ENCODE data around the gene ZNF462. TPM values are rescaled to one million over a fixed set of nuclear protein-coding genes. Genes with fewer than 3 reads are reported as not detected.

ZNF462 gene
- total and polyA plus RNA-seq, 2 of the 4 experiments (the other 2 are of a cell fraction), result 6.1 to 18.8 TPM

DNA sequence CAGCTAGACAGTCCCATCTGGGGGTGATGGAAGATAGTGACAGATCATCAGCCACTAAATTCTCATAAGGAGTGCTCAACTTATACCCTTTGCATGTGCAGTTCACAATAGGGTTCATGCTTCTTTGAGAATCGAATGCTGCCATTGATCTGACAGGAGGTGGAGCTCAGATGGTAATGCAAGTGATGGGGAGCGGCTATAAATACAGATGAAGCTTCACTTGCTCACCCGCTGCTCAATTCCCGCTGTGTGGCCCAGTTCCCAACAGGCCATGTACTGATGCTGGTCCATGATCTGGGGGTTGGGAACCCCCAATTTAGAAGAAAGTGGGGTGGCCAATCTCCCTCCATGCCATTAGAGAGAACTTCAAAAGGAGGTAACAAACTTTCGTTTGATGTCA lies 44.9 kb upstream of the ZNF462 start:
- Histone ChIP-seq H4K8ac (ENCODE audit: low read depth in 2 of 2, low read length in 2 of 2) (no peak overlapping the region), H3K4me1 (ENCODE audit: control insufficient read depth, insufficient read depth, low read length) (no peaks in the 10 kb centered on the region), H2AK9ac (replicated peaks; ENCODE audit: low read depth, low read length, poor library complexity) (no peak overlapping the region), H2AK5ac (ENCODE audit: low read depth, low read length) (no peak overlapping the region), H3K14ac (replicated peaks; ENCODE audit: low read depth, low read length) (no peak overlapping the region), H3K4me2 (ENCODE audit: low read depth, low read length) (no peak overlapping the region), H2BK120ac (ENCODE audit: low read depth, low read length) (no peak overlapping the region), H3K9me3 (ENCODE audit: control insufficient read depth, insufficient read depth, low read length) (no peaks in the 10 kb centered on the region), H3K27ac (ENCODE audit: insufficient read depth, low read length) (no peak overlapping the region), H4K5ac (ENCODE audit: low read depth, low read length) (no peak overlapping the region), H2BK15ac (ENCODE audit: low read depth, low read length) (no peak overlapping the region), H3K18ac (ENCODE audit: low read depth, low read length) (no peak overlapping the region), H3K9me1 (ENCODE audit: insufficient read depth, low read length) (no peaks in the 10 kb centered on the region), H3K36me3 (ENCODE audit: control insufficient read depth, insufficient read depth, low read length) (no peaks in the 10 kb centered on the region), H3K4ac (ENCODE audit: low read depth, low read length) (no peak overlapping the region), H4K20me1 (ENCODE audit: insufficient read depth, low read length) (no peaks in the 10 kb centered on the region), H4K91ac (ENCODE audit: insufficient read depth, low read depth, low read length) (no peak overlapping the region), H3K23ac (ENCODE audit: low read depth, low read length) (no peak overlapping the region), H3K4me3 (ENCODE audit: insufficient read depth, low read depth, low read length) (no peak overlapping the region), H2BK5ac (ENCODE audit: low read depth, low read length, poor library complexity, severe bottlenecking) (no peak overlapping the region), H2BK20ac (ENCODE audit: low read depth, low read length) (no peak overlapping the region), H3K56ac (ENCODE audit: extremely low read depth, insufficient read depth, low read length) (no peak overlapping the region), H2AFZ (replicated peaks; ENCODE audit: low read length, poor library complexity) (no peak overlapping the region), H3K9ac (ENCODE audit: low read depth, low read length) (no peak overlapping the region), H3K79me1 (ENCODE audit: low read depth in 1 of 2, low read length in 2 of 2) (no peaks in the 10 kb centered on the region), H3K27me3 (ENCODE audit: control insufficient read depth, insufficient read depth, low read length) (no peaks in the 10 kb centered on the region; the same call in 1 of the 2 replicates)
- CTCF ChIA-PET, result no interaction called here
- no TSS peak for BruUV-seq (replicated peaks)
- intact Hi-C loops (cut with micrococcal nuclease) (no loop called here), in situ Hi-C loops (cut with MboI; ENCODE audit: low sequenced_read_pairs) (no loop called here), dilution Hi-C loops (cut with HindIII; ENCODE audit: low sequenced_read_pairs, unreplicated experiment) (no loop called here)
- POLR2A ChIA-PET (ENCODE audit: unreplicated experiment), result no interaction called here
- TF ChIP-seq CHD1 (IDR thresholded peaks at IDR 0.05; ENCODE audit: low read depth, low read length), result no peak
- TF ChIP-seq FOS (IDR thresholded peaks at IDR 0.05; ENCODE audit: low read depth, low read length), result no peak
- TF ChIP-seq RAD21 (IDR thresholded peaks at IDR 0.05; ENCODE audit: low read length), result no peak
- TF ChIP-seq RCOR1 (IDR thresholded peaks at IDR 0.05; ENCODE audit: insufficient replicate concordance, low read length), result no peak
- TF ChIP-seq CTCF (conservative IDR thresholded peaks at IDR 0.05; ENCODE audit: low read depth, low read length), result no peak
- TF ChIP-seq RFX5 (IDR thresholded peaks at IDR 0.05; ENCODE audit: low read depth, low read length), result no peak
- no peak for TF ChIP-seq MAZ (IDR thresholded peaks at IDR 0.05; ENCODE audit: borderline replicate concordance, low read depth, low read length)
- TF ChIP-seq POLR2A (IDR thresholded peaks at IDR 0.05; ENCODE audit: low read depth, low read length), result no peak
- TF ChIP-seq, protein P1, sequence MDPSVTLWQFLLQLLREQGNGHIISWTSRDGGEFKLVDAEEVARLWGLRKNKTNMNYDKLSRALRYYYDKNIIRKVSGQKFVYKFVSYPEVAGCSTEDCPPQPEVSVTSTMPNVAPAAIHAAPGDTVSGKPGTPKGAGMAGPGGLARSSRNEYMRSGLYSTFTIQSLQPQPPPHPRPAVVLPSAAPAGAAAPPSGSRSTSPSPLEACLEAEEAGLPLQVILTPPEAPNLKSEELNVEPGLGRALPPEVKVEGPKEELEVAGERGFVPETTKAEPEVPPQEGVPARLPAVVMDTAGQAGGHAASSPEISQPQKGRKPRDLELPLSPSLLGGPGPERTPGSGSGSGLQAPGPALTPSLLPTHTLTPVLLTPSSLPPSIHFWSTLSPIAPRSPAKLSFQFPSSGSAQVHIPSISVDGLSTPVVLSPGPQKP (IDR thresholded peaks at IDR 0.05; ENCODE audit: borderline replicate concordance, low read depth, low read length), result no peak
- TF ChIP-seq BHLHE40 (IDR thresholded peaks at IDR 0.05; ENCODE audit: low read depth, low read length), result no peak
- TF ChIP-seq MAFK (IDR thresholded peaks at IDR 0.05; ENCODE audit: low read depth, low read length), result no peak
- no peak for TF ChIP-seq MXI1 (IDR thresholded peaks at IDR 0.05; ENCODE audit: borderline replicate concordance, low read depth, low read length)
- no peak for TF ChIP-seq NFE2L2 (IDR thresholded peaks at IDR 0.05; ENCODE audit: low read depth, low read length)
- TF ChIP-seq, protein P2, sequence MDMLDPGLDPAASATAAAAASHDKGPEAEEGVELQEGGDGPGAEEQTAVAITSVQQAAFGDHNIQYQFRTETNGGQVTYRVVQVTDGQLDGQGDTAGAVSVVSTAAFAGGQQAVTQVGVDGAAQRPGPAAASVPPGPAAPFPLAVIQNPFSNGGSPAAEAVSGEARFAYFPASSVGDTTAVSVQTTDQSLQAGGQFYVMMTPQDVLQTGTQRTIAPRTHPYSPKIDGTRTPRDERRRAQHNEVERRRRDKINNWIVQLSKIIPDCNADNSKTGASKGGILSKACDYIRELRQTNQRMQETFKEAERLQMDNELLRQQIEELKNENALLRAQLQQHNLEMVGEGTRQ (IDR thresholded peaks at IDR 0.05; ENCODE audit: low read depth, low read length), result no peak
- TF ChIP-seq CEBPB (IDR thresholded peaks at IDR 0.05; ENCODE audit: low read depth, low read length), result no peak
- no peak for TF ChIP-seq SMC3 (IDR thresholded peaks at IDR 0.05; ENCODE audit: low read depth, low read length)
- DNase-seq (no peak), ATAC-seq (ENCODE audit: low read depth) (no peak)
- WGBS, 2 experiments (ENCODE audit: extremely low coverage in 2 of 2, insufficient read length in 1 of 2), result no CpG with 5 or more reads among the region's 5 CpGs
